ENCODE measurements around the gene MYL11.
"Not testable (repeated sequence)": the region's sequence is repeated elsewhere in the genome, so short reads cannot be mapped to it uniquely, and the experiment has no call there.

The MYL11 gene

GRCh38 chr16:30371248-30371816, 3.3 kb upstream of the MYL11 start:
- no peak for DNase-seq

GRCh38 chr16:30372038-30372712, 2.4 kb upstream of the MYL11 start:
- DNase-seq: no peak

GRCh38 chr16:30372725-30373124, 1.9 kb upstream of the MYL11 start:
- no peak for DNase-seq

GRCh38 chr16:30375864-30376263, 1.3 kb downstream of the MYL11 start:
- DNase-seq: no peak

- DNase-seq: no peak
Observed at GRCh38 chr16:30376461-30376902, 1.9 kb downstream of the MYL11 start.

GRCh38 chr16:30377050-30377811, 2.6 kb downstream of the MYL11 start:
- no peak for DNase-seq

- peak; percentile 73 for DNase-seq
Observed at GRCh38 chr16:30377812-30378235, 3.2 kb downstream of the MYL11 start.

GRCh38 chr16:30378236-30379157, 3.9 kb downstream of the MYL11 start:
- DNase-seq: peak; percentile 77

GRCh38 chr16:30379158-30379783, 4.7 kb downstream of the MYL11 start:
- DNase-seq: no peak

GRCh38 chr16:30380072-30380802, 5.6 kb downstream of the MYL11 start:
- no peak for DNase-seq

- no peak for DNase-seq
Observed at GRCh38 chr16:30380803-30381208, 6.2 kb downstream of the MYL11 start.

GRCh38 chr16:30381291-30382041, 6.9 kb downstream of the MYL11 start:
- no peak for DNase-seq

GRCh38 chr16:30382111-30382881, 7.7 kb downstream of the MYL11 start, which contains the start of gene SEPTIN1:
Gene SEPTIN1, minus strand, starts transcription at chr16:30382561. Its CDS starts 19 bp downstream, at chr16:30382542.
- no peak for DNase-seq

GRCh38 chr16:30383521-30383920, 8.9 kb downstream of the MYL11 start:
- DNase-seq: no peak

GRCh38 chr16:30394592-30395154, 20.1 kb downstream of the MYL11 start:
- DNase-seq: no peak

- peak; percentile 63 for DNase-seq
Observed at GRCh38 chr16:30395155-30395991, 20.8 kb downstream of the MYL11 start, which contains the start of gene ZNF48. Gene ZNF48, plus strand, starts transcription at chr16:30395420. Its CDS starts 375 bp downstream, at chr16:30395795.

GRCh38 chr16:30395992-30396585, 21.5 kb downstream of the MYL11 start:
- DNase-seq: no peak

GRCh38 chr16:30396627-30397026, 22.0 kb downstream of the MYL11 start:
- DNase-seq: not testable (repeated sequence)

Measured in NCI-H1694 treated with DMSO at 0.1 percent for 48 hours (cell line).